Stimulated activated naive CD8-positive, alpha-beta T cell treated with anti-CD3 and anti-CD28 coated beads, Interleukin-15, Interleukin-2, amounts not matched to agents 100 ng/mL and 50 ng/mL, for 24 hours (primary cell): ENCODE measurements around the gene MOSPD2.

Experiments used
- H3K27ac Mint-ChIP-seq: one replicate; pipeline ENCODE4 v1.8.0; 2021; ENCODE audit warnings: mild to moderate bottlenecking, mixed read lengths
- H3K27me3 Mint-ChIP-seq: one replicate; pipeline ENCODE4 v1.8.0; 2021; ENCODE audit warnings: mixed read lengths
- H3K36me3 Mint-ChIP-seq: one replicate; pipeline ENCODE4 v1.8.0; 2021; ENCODE audit warnings: low read depth, mixed read lengths
- H3K4me1 Mint-ChIP-seq: one replicate; pipeline ENCODE4 v1.8.0; 2021; ENCODE audit warnings: low read depth, mixed read lengths
- H3K4me3 Mint-ChIP-seq: one replicate; pipeline ENCODE4 v1.8.0; 2021; ENCODE audit warnings: mild to moderate bottlenecking, mixed read lengths
- H3K9me3 Mint-ChIP-seq: one replicate; pipeline ENCODE4 v1.8.0; 2021; ENCODE audit warnings: mixed read lengths

Gene MOSPD2

GRCh38 chrX:14872851-14873675 is at the start of gene MOSPD2, which contains the start of gene FANCB:
TSS of gene MOSPD2 (plus strand) at chrX:14873421. CDS start at chrX:14873529, 108 bp downstream.
TSS of gene FANCB (minus strand) at chrX:14873069. CDS start at chrX:14865510, 7,559 bp downstream.
- Mint-ChIP-seq H3K4me1 (peaks cover 16% of the 10 kb centered on the region), H3K9me3 (no peaks in the 10 kb centered on the region), H3K36me3 (peaks cover 25% of the 10 kb centered on the region), H3K4me3 (peak within 1 kb of the TSS; percentile 82), H3K27ac (peak within 1 kb of the TSS; percentile 76), H3K27me3 (no peaks in the 10 kb centered on the region)

GRCh38 chrX:14825851-14826250 is 47.4 kb upstream of the MOSPD2 start:
- Mint-ChIP-seq H3K4me1 (no peaks in the 10 kb centered on the region), H3K9me3 (peaks cover 3% of the 10 kb centered on the region), H3K36me3 (no peaks in the 10 kb centered on the region), H3K27me3 (peaks cover 7% of the 10 kb centered on the region), H3K4me3 (no peak overlapping the region), H3K27ac (no peak overlapping the region)

DNA sequence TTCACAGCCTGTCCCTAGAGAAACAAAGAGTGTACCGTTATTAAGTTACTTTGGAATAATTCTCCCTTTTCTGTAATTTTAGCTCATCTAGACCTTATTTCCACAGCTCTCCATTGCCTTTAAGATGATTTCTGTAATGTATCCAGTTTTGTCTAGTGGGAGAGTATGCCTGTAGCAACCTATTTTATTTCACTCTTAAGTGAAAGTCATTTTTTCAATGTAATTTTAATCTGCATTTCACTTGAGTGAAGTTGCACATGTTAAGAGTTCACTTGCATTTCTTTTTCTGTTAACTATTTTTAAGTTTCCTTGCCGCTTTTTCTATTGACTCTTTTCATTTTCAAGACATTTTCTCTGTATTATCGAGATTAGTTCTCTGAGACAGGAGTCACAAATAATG is 46.9 kb upstream of the MOSPD2 start:
- Mint-ChIP-seq H3K9me3 (peaks cover 3% of the 10 kb centered on the region), H3K27ac (no peak overlapping the region), H3K4me3 (no peak overlapping the region), H3K36me3 (no peaks in the 10 kb centered on the region), H3K4me1 (no peaks in the 10 kb centered on the region), H3K27me3 (peaks cover 7% of the 10 kb centered on the region)

DNA sequence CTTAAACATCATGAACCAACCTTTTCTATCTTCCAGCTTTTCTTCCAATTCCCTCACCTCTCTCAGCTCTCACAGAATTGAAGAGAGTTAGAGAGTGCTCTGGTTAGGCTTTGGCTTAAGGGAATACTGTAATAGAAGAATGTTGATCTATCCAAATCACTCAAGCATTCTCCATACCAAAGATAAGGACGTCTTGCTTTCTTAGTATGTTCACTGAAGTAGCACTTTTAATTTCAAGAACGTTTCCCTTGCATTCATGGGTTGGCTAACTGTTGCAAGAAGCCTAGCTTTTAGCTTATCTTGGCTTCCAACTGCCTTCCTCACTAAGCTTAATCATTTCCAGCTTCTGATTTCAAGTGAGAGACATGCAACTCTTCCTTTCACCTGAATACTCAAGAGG is 43.6 kb upstream of the MOSPD2 start:
- peaks cover 7% of the 10 kb centered on the region for H3K27me3 Mint-ChIP-seq
- H3K36me3 Mint-ChIP-seq: peaks cover 10% of the 10 kb centered on the region
- H3K4me1 Mint-ChIP-seq: no peaks in the 10 kb centered on the region
- peaks cover 3% of the 10 kb centered on the region for H3K9me3 Mint-ChIP-seq
- H3K27ac Mint-ChIP-seq: no peak overlapping the region
- no peak overlapping the region for H3K4me3 Mint-ChIP-seq

DNA sequence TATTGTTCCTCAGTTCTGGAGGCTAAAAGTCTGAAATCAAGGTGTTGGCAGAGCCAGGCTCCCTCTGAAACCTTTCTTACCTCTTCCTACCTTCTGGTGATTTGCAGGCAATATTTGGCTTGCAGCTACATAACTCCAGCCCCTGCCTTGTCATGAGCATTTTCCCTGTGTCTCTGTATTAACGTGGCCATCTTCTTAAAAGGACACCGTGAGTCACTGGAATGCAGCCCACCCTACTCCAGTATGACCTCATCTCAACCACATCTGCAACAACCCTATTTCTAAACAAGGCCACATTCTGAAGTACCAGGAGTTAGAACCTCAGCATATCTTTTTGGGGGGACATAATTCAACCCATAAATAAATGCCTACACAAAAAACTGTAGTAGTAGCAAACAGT is 41.1 kb upstream of the MOSPD2 start:
- Mint-ChIP-seq H3K9me3 (peaks cover 3% of the 10 kb centered on the region), H3K27me3 (no peaks in the 10 kb centered on the region), H3K36me3 (peaks cover 35% of the 10 kb centered on the region), H3K27ac (no peak overlapping the region), H3K4me3 (no peak overlapping the region), H3K4me1 (no peaks in the 10 kb centered on the region)

- no peaks in the 10 kb centered on the region for H3K27me3 Mint-ChIP-seq
- no peak overlapping the region for H3K4me3 Mint-ChIP-seq
- H3K9me3 Mint-ChIP-seq: peaks cover 3% of the 10 kb centered on the region
- H3K27ac Mint-ChIP-seq: no peak overlapping the region
- peaks cover 38% of the 10 kb centered on the region for H3K36me3 Mint-ChIP-seq
- H3K4me1 Mint-ChIP-seq: no peaks in the 10 kb centered on the region
Observed at GRCh38 chrX:14832586-14832985, 40.6 kb upstream of the MOSPD2 start.

- Mint-ChIP-seq H3K27me3 (no peaks in the 10 kb centered on the region), H3K4me1 (no peaks in the 10 kb centered on the region), H3K4me3 (no peak overlapping the region), H3K27ac (no peak overlapping the region), H3K36me3 (peaks cover 65% of the 10 kb centered on the region), H3K9me3 (no peaks in the 10 kb centered on the region)
Observed at GRCh38 chrX:14837155-14837554, 36.1 kb upstream of the MOSPD2 start.

GRCh38 chrX:14843666-14844065 is 29.6 kb upstream of the MOSPD2 start:
- Mint-ChIP-seq H3K4me3 (no peak overlapping the region), H3K36me3 (peaks cover 51% of the 10 kb centered on the region), H3K27ac (no peak overlapping the region), H3K27me3 (no peaks in the 10 kb centered on the region), H3K9me3 (no peaks in the 10 kb centered on the region), H3K4me1 (no peaks in the 10 kb centered on the region)

DNA sequence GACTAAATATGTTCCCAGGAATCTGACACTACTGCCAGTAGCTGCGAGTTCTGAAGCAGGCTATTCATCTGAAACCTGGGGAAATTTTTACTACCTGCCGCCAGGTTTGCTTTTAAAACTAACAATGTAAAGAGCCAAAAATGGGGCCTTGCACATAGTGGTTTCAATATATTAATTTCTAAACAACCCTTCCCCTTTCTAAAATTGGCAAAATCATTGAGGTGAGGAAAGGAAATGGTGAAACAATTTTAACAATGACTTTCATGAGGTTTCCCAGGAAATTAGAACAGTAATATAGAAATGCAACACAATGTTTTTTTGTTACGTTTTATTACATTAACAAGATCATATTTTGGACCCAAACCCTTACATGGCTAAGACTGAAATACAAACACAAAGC is 21.7 kb upstream of the MOSPD2 start:
- Mint-ChIP-seq H3K27me3 (no peaks in the 10 kb centered on the region), H3K27ac (no peak overlapping the region), H3K4me3 (no peak overlapping the region), H3K9me3 (no peaks in the 10 kb centered on the region), H3K36me3 (peaks cover 33% of the 10 kb centered on the region), H3K4me1 (no peaks in the 10 kb centered on the region)

GRCh38 chrX:14864631-14865030 is 8.6 kb upstream of the MOSPD2 start:
- Mint-ChIP-seq H3K27me3 (no peaks in the 10 kb centered on the region), H3K27ac (no peak overlapping the region), H3K4me1 (no peaks in the 10 kb centered on the region), H3K36me3 (peaks cover 38% of the 10 kb centered on the region), H3K9me3 (no peaks in the 10 kb centered on the region), H3K4me3 (no peak overlapping the region)

DNA sequence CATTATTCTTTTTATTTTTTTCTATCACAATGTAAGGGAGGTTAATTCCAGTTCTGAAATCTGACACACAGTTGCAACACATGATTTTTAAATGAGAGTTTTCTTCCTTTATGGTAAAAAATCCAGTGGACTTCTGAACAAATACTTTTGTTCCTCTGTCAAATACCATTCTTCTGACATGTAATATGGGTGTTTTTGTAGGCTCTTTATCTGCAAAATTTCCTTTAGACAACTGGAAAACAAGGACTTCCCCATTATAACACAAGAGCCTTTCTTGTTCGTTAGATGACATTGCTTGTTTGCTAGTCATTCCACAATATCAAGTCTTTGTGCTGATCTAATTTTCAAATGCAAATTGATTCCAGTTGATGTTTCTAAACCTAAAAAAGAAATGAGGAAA is 8.0 kb upstream of the MOSPD2 start:
- Mint-ChIP-seq H3K4me1 (no peaks in the 10 kb centered on the region), H3K4me3 (no peak overlapping the region), H3K36me3 (peaks cover 38% of the 10 kb centered on the region), H3K27ac (no peak overlapping the region), H3K27me3 (no peaks in the 10 kb centered on the region), H3K9me3 (no peaks in the 10 kb centered on the region)

- Mint-ChIP-seq H3K9me3 (no peaks in the 10 kb centered on the region), H3K27me3 (no peaks in the 10 kb centered on the region), H3K4me3 (peak overlapping the region; percentile 81), H3K36me3 (peaks cover 37% of the 10 kb centered on the region), H3K27ac (no peak overlapping the region), H3K4me1 (peaks cover 16% of the 10 kb centered on the region)
Observed at GRCh38 chrX:14871767-14872166, 1.5 kb upstream of the MOSPD2 start.

DNA sequence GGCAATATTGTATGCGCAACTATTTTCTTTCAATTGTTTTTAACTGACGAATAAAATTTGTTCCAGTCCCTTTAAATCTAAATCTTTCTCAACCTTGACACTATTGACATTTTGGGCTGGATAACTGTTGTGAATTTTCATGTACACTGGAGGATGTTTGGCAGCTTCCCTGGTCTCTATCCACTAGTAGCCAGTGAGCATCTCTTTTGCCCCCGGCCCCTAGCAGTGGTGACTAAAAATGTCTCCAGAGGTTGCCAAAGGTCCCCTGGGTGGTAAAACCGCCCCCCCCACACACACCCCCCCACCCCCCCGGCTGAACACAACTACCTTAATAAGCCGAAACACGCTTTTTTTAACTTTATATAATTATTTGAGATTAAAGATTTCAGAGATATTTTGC is 866 bp upstream of the MOSPD2 start:
- H3K27ac Mint-ChIP-seq: no peak overlapping the region
- no peaks in the 10 kb centered on the region for H3K27me3 Mint-ChIP-seq
- H3K4me1 Mint-ChIP-seq: peaks cover 16% of the 10 kb centered on the region
- H3K4me3 Mint-ChIP-seq: peak overlapping the region; percentile 81
- H3K9me3 Mint-ChIP-seq: no peaks in the 10 kb centered on the region
- H3K36me3 Mint-ChIP-seq: peaks cover 31% of the 10 kb centered on the region

GRCh38 chrX:14873676-14874049 is 442 bp downstream of the MOSPD2 start:
- peak overlapping the region; percentile 82 for H3K4me3 Mint-ChIP-seq
- no peaks in the 10 kb centered on the region for H3K9me3 Mint-ChIP-seq
- H3K36me3 Mint-ChIP-seq: peaks cover 22% of the 10 kb centered on the region
- no peaks in the 10 kb centered on the region for H3K27me3 Mint-ChIP-seq
- H3K27ac Mint-ChIP-seq: peak overlapping the region; percentile 76
- peaks cover 17% of the 10 kb centered on the region for H3K4me1 Mint-ChIP-seq

DNA sequence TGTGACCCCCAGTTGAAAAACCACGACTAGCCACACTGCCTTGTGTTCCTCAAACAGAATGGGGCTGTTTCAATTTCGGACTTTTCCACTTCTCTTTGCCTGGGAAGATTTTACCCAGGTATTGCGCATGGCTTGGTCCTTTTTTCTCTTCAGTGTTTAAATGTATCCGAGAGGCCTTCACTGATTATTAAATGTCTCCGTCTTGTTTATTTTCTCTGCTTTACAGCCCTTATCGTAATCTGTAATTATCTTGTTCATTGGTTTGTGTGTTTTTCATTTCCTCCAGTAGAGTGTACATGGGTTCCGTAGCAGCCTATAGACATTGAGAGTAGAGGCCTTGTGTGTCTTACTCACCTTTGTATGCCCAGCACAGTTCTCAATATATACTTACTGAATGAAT is 2.4 kb downstream of the MOSPD2 start:
- H3K4me1 Mint-ChIP-seq: peaks cover 30% of the 10 kb centered on the region
- no peaks in the 10 kb centered on the region for H3K27me3 Mint-ChIP-seq
- no peaks in the 10 kb centered on the region for H3K9me3 Mint-ChIP-seq
- peaks cover 20% of the 10 kb centered on the region for H3K36me3 Mint-ChIP-seq
- no peak overlapping the region for H3K4me3 Mint-ChIP-seq
- no peak overlapping the region for H3K27ac Mint-ChIP-seq

DNA sequence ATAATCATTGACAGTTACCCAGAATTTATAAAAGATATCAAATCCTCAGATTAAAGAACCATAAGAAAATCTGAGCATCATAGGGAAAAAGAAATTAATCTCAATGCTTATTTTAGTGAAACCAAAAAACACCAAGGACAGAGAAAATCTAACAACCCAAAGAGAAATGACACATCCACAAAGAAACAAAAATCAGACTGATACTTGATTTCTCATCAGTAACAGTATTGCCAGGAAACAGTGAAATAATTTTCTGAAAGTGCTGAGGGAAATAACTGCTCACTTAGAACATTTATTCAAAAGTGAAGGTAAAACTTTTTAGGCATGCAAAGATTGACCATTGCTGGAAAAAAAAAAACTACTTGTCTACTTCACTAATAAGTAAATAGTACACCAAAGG is 10.6 kb downstream of the MOSPD2 start:
- Mint-ChIP-seq H3K36me3 (peaks cover 4% of the 10 kb centered on the region), H3K27ac (peak overlapping the region; percentile 91), H3K27me3 (no peaks in the 10 kb centered on the region), H3K4me1 (peaks cover 39% of the 10 kb centered on the region), H3K9me3 (no peaks in the 10 kb centered on the region), H3K4me3 (peak overlapping the region; percentile 47)
